Activated B cell treated with CpG ODN at 0.5 μM for 24 hours (primary cell): ENCODE data around the gene AMDHD1. TPM values are rescaled to one million over a fixed set of nuclear protein-coding genes. Genes with fewer than 3 reads are reported as not detected.

Experiments
- ATAC-seq: fragments of 200-7000 bp; cut with Tn5 transposase; one replicate; pipeline ENCODE4 v1.10.0; 2021; ENCODE audit warnings: low read depth, mild to moderate bottlenecking, moderate library complexity
- CTCF ChIA-PET: fragments of 350-600 bp; sonication (Branson Sonifier 250); formaldehyde crosslinking; loops from one replicate; lab custom pipeline; 2021; ENCODE audit warnings: antibody characterized with exemption; lab: Charles Lee
- POLR2A ChIA-PET: fragments of 350-600 bp; sonication (Branson Sonifier 250); formaldehyde crosslinking; loops from one replicate; lab custom pipeline; 2021; ENCODE audit warnings: antibody characterized with exemption; lab: Charles Lee
- DNase-seq: peaks from one replicate; pipeline ENCODE4 v3.0.0; 2022
- H3K27ac Mint-ChIP-seq: one replicate; pipeline ENCODE4 v1.8.0; 2020; ENCODE audit warnings: mixed read lengths
- H3K27me3 Mint-ChIP-seq: one replicate; pipeline ENCODE4 v1.8.0; 2021; ENCODE audit warnings: mixed read lengths
- H3K36me3 Mint-ChIP-seq: one replicate; pipeline ENCODE4 v1.8.0; 2021; ENCODE audit warnings: low read depth, mixed read lengths
- H3K4me1 Mint-ChIP-seq: one replicate; pipeline ENCODE4 v1.8.0; 2021; ENCODE audit warnings: mixed read lengths
- H3K4me3 Mint-ChIP-seq: one replicate; pipeline ENCODE4 v1.8.0; 2020; ENCODE audit warnings: mild to moderate bottlenecking, mixed read lengths
- H3K9me3 Mint-ChIP-seq: one replicate; pipeline ENCODE4 v1.8.0; 2020; ENCODE audit warnings: mixed read lengths
- intact Hi-C: fragments of 100-400 bp; cut with micrococcal nuclease; formaldehyde crosslinking; loops from one replicate; pipeline ENCODE4 v1.15.1; 2024
- total RNA-seq: library from RNA; stranded (reverse); gene quantifications from 2 replicates; pipeline ENCODE4 v1.2.3, GENCODE V29; 2022
- TF ChIP-seq, protein P1 (sequence below): fragments of 200-600 bp; IDR thresholded peaks from one replicate; pipeline ENCODE4 v1.8.0; 2022; ENCODE audit warnings: antibody characterized with exemption, mild to moderate bottlenecking

AMDHD1 gene
- total RNA-seq, 1 donor from 2014 or later = 1.2 TPM

DNA sequence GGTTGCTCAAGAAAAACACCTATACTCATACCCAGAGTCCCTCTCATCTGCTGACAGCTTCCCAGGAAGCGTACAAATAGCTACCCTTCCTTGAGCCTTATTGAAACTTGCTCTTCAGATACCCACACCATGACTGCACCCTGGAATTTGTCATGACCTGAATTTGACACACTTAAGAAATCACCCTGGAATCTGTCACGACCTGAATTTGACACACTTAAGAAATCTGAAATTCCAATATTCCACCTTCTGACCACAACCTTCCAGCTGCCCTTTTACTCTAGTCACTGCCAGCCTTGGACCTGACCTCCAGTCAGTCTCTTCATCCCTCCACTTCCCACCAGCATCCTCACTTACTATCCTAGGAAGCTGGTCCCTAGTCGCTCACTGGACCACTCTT is 54.1 kb downstream of the AMDHD1 start:
- H3K4me3 Mint-ChIP-seq = no peak overlapping the region
- intact Hi-C loops = loop anchor here (5.0 kb wide), 1 partner anchor 180 kb away; no protein-coding TSS in a partner anchor

DNA sequence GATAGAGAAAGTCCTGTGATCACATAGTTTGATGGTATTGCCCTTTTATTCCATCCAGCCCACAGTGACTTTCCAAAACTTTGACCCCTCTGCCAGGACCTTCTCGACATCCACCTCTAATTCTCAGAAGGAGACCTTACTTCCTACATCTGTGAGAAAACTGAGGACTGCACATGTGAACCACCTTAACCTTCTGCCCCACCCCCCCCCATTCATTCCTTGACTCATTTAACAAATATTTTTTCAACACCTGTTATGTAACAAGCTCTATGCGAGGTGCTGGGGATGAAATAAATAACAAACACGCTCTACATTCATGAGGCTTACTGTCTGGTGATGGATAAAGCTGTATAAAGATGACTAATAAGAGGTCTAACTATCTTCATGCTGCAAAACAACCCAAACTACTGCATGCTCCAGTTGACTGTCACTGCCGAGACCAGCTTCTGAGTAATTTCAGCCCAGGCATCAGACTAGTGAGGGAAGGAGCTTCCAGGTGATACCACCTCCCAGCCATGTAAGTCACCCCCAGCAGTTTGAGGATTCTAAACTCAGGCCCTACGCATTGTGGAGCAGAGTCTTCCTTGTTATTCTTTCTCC is 54.9 kb downstream of the AMDHD1 start:
- POLR2A ChIA-PET = no interaction called here

More for the DNA sequence above, 54.1 kb downstream of the AMDHD1 start:
- POLR2A ChIA-PET = no interaction called here
- Mint-ChIP-seq H3K36me3 (peaks cover 27% of the 10 kb centered on the region), H3K27ac (no peak overlapping the region), H3K4me1 (peaks cover 7% of the 10 kb centered on the region), H3K27me3 (no peaks in the 10 kb centered on the region), H3K9me3 (no peaks in the 10 kb centered on the region)
- no peak for DNase-seq
- no peak for ATAC-seq
- CTCF ChIA-PET = interaction anchor here (1.0 to 5.0 kb wide), 3 partner anchors 24 to 79 kb away, joined by 4 to 67 read pairs (median 7); no protein-coding TSS in a partner anchor
- TF ChIP-seq, protein P1, sequence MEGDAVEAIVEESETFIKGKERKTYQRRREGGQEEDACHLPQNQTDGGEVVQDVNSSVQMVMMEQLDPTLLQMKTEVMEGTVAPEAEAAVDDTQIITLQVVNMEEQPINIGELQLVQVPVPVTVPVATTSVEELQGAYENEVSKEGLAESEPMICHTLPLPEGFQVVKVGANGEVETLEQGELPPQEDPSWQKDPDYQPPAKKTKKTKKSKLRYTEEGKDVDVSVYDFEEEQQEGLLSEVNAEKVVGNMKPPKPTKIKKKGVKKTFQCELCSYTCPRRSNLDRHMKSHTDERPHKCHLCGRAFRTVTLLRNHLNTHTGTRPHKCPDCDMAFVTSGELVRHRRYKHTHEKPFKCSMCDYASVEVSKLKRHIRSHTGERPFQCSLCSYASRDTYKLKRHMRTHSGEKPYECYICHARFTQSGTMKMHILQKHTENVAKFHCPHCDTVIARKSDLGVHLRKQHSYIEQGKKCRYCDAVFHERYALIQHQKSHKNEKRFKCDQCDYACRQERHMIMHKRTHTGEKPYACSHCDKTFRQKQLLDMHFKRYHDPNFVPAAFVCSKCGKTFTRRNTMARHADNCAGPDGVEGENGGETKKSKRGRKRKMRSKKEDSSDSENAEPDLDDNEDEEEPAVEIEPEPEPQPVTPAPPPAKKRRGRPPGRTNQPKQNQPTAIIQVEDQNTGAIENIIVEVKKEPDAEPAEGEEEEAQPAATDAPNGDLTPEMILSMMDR = no peak

DNA sequence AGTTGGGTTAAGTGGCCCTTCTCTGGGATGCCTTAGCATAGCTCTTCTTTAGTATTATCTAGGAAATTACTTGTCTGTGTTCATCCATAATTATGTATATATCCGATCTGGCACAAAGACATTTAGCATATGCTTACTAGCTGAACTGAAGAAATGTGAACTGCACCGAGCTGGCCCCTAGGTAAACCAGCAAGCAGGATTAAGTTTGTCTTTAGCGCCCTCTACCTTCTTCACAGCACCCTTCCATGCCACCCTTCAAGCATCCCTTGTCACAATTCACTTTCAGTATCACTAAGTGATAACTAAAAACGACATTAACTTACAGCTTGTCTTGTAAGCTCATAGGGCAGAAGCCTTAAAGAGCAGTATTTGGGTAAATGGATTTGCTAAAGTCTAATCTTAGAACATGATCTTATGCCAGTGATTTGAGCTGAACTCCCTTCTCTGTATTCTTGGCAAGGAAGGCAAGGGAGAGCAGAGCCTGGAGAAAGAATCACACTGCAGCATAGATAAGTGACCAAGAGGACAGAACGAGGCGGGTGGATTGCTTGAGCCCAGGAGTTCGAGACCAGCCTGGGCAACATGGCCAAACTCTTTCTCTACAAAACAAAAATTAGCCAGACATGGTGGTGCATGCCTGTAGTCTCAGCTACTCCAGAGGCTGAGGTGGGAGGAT is 55.6 kb downstream of the AMDHD1 start:
- no peaks in the 10 kb centered on the region for H3K9me3 Mint-ChIP-seq
- TF ChIP-seq, protein P1 = peak; percentile 32
- ATAC-seq = peak; percentile 96
- no peak for DNase-seq
- H3K27me3 Mint-ChIP-seq = no peaks in the 10 kb centered on the region
- H3K4me3 Mint-ChIP-seq = no peak overlapping the region
- peaks cover 7% of the 10 kb centered on the region for H3K4me1 Mint-ChIP-seq
- peaks cover 33% of the 10 kb centered on the region for H3K36me3 Mint-ChIP-seq
- CTCF ChIA-PET = interaction anchor here (0.6 to 5.0 kb wide), 14 partner anchors 9 to 881 kb away, joined by 3 to 67 read pairs (median 4); no protein-coding TSS in a partner anchor
- intact Hi-C loops = loop anchor here (1.0 to 5.0 kb wide), 4 partner anchors 80 to 881 kb away; no protein-coding TSS in a partner anchor
- peak overlapping the region; percentile 25 for H3K27ac Mint-ChIP-seq
- POLR2A ChIA-PET = no interaction called here

More for the DNA sequence above, 54.9 kb downstream of the AMDHD1 start:
- TF ChIP-seq, protein P1 = no peak
- Mint-ChIP-seq H3K4me1 (peaks cover 7% of the 10 kb centered on the region), H3K36me3 (peaks cover 31% of the 10 kb centered on the region), H3K4me3 (no peak overlapping the region), H3K27me3 (no peaks in the 10 kb centered on the region), H3K27ac (no peak overlapping the region), H3K9me3 (no peaks in the 10 kb centered on the region)
- intact Hi-C loops = loop anchor here (1.0 to 5.0 kb wide), 4 partner anchors 80 to 881 kb away; no protein-coding TSS in a partner anchor
- CTCF ChIA-PET = interaction anchor here (0.6 to 5.0 kb wide), 14 partner anchors 9 to 880 kb away, joined by 3 to 67 read pairs (median 4); no protein-coding TSS in a partner anchor
- ATAC-seq (no peak), DNase-seq (no peak)

DNA sequence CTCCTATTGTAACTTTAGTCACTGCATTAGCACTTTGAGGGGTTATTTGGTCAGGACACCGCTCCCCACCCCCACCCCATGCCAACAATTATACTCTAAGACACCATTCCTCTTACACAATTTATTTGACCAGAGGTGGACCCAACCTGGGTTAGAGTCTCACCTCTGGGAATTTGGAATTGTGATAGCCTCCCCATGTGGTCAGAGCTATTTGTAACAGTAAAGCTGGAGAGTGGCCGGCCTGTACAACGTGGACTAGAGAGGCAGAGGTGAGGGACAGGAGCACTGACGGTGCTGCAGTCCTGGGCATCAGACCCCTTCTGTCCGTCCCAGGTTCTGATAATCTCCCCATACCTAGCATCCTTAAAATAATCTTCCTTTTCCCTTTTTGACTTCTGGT is 56.4 kb downstream of the AMDHD1 start:
- ChIA-PET CTCF (interaction anchor here (1.0 to 5.0 kb wide), 4 partner anchors 13 to 216 kb away, joined by 3 to 67 read pairs (median 8); no protein-coding TSS in a partner anchor), POLR2A (no interaction called here)
- H3K4me3 Mint-ChIP-seq = no peak overlapping the region
- peaks cover 38% of the 10 kb centered on the region for H3K36me3 Mint-ChIP-seq
- H3K9me3 Mint-ChIP-seq = no peaks in the 10 kb centered on the region
- ATAC-seq = no peak
- H3K27me3 Mint-ChIP-seq = no peaks in the 10 kb centered on the region
- DNase-seq = no peak
- no peak overlapping the region for H3K27ac Mint-ChIP-seq
- peaks cover 7% of the 10 kb centered on the region for H3K4me1 Mint-ChIP-seq
- TF ChIP-seq, protein P1 = no peak
- intact Hi-C loops = loop anchor here (5.0 kb wide), 1 partner anchor 182 kb away; no protein-coding TSS in a partner anchor

DNA sequence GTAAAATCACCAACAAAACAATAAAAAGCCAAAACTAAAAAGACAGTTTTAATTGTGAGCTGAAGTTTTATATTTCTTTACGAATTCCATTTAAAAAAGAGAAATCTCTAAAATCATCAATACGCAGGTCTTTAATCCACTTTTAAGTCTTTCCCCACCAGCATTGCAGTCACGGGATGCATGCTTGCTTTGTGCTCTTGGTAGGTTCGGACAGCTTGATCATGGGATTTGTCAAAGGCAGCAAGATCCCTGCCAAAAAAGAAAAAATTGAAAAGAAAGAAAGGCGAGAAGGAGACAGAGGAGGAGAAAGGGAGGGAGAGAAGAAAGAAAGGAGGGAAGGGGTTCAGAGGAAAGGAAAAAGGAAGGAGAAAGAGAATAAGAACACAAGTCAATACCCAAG is 57.7 kb downstream of the AMDHD1 start:
- ChIA-PET POLR2A (no interaction called here), CTCF (interaction anchor here (5.0 kb wide), 1 partner anchor 83 kb away, joined by 67 read pairs; no protein-coding TSS in a partner anchor)
- Mint-ChIP-seq H3K9me3 (no peaks in the 10 kb centered on the region), H3K27ac (no peak overlapping the region), H3K36me3 (peaks cover 52% of the 10 kb centered on the region), H3K4me3 (no peak overlapping the region), H3K4me1 (peaks cover 7% of the 10 kb centered on the region), H3K27me3 (no peaks in the 10 kb centered on the region)
- DNase-seq (no peak), ATAC-seq (no peak)
- intact Hi-C loops = no loop called here
- TF ChIP-seq, protein P1 = no peak
